HepG2 (cell line): Measurements from ENCODE around the gene EFEMP2. TPM values are rescaled to one million over a fixed set of nuclear protein-coding genes. Genes with fewer than 3 reads are reported as not detected.
A peak's percentile ranks its signal among the peaks of the same experiment; 100 is the strongest.

Experiments
- FOSL1 ChIP-seq: sonication (generic); formaldehyde crosslinking; IDR thresholded peaks from 2 replicates; pipeline ENCODE4 v1.9.0; 2021; ENCODE audit warnings: missing genetic modification reagents, borderline replicate concordance
- HNF1A ChIP-seq, 2 experiments: sonication (generic) in 1 of 2; formaldehyde crosslinking in 1 of 2; IDR thresholded peaks; 2 replicates each; pipeline versions ENCODE4 v1.4.0 to v1.6.1; 2016 to 2020; ENCODE audit warnings: borderline replicate concordance in 1 of 2, low read depth in 1 of 2, mild to moderate bottlenecking in 1 of 2, missing genetic modification reagents in 1 of 2
- POLR2G ChIP-seq: fragments of 200-400 bp; formaldehyde crosslinking; IDR thresholded peaks from 2 replicates; pipeline ENCODE4 v1.6.1; 2018; ENCODE audit warnings: mild to moderate bottlenecking, low read depth, low read length, moderate library complexity
- RAD51 ChIP-seq: fragments of 450-650 bp; IDR thresholded peaks from 2 replicates; pipeline ENCODE4 v1.6.1; 2016; ENCODE audit warnings: borderline replicate concordance
- TERF1 ChIP-seq: sonication (generic); formaldehyde crosslinking; IDR thresholded peaks from 2 replicates; pipeline ENCODE4 v1.8.0; 2022; ENCODE audit warnings: mild to moderate bottlenecking, missing genetic modification reagents, moderate library complexity
- ZMAT5 ChIP-seq: sonication (generic); formaldehyde crosslinking; IDR thresholded peaks from 2 replicates; pipeline ENCODE4 v1.5.0; 2020; ENCODE audit warnings: mild to moderate bottlenecking, low read depth, missing genetic modification reagents, borderline replicate concordance
- ZNF12 ChIP-seq: sonication (generic); formaldehyde crosslinking; IDR thresholded peaks from 2 replicates; pipeline ENCODE4 v1.5.0; 2020; ENCODE audit warnings: missing genetic modification reagents
- ZNF446 ChIP-seq: sonication (generic); formaldehyde crosslinking; IDR thresholded peaks from 2 replicates; pipeline ENCODE4 v1.5.0; 2020; ENCODE audit warnings: mild to moderate bottlenecking, missing genetic modification reagents
- ZNF646 ChIP-seq: sonication (generic); formaldehyde crosslinking; IDR thresholded peaks from 2 replicates; pipeline ENCODE4 v1.9.0; 2021; ENCODE audit warnings: mild to moderate bottlenecking, missing genetic modification reagents
- ZNF792 ChIP-seq: IDR thresholded peaks from 2 replicates; pipeline ENCODE4 v1.6.1; 2016
- ZNF891 ChIP-seq: sonication (generic); formaldehyde crosslinking; IDR thresholded peaks from 2 replicates; pipeline ENCODE4 v1.5.0; 2020; ENCODE audit warnings: mild to moderate bottlenecking, missing genetic modification reagents
- polyA plus RNA-seq, 8 experiments: library from polyadenylated mRNA; depleted of rRNA in 3 of 8; stranded (reverse) in 7 of 8; unstranded in 1 of 8; fragments of >200 nt; fragmentation: Illumina TruSeq in 4 of 8; extraction: Trizol in 4 of 8; gene quantifications; 2 replicates each; pipeline versions ENCODE4 v1.2.1 to v1.2.3, GENCODE V29; 2011 to 2016; ENCODE audit warnings: low read depth in 4 of 8, missing spikeins in 1 of 8, mixed read lengths in 1 of 8; ENCODE audit not compliant: insufficient read depth in 1 of 8
- total RNA-seq, 5 experiments: library from RNA; depleted of rRNA; stranded (reverse); fragments of >200 nt; fragmentation: Illumina TruSeq; extraction: Trizol; gene quantifications; 2 replicates each; pipeline ENCODE4 v1.2.3, GENCODE V29; 2016; ENCODE audit warnings: low read depth in 1 of 5

EFEMP2 gene
- total and polyA plus RNA-seq, 2 of the 13 experiments (the other 11 are each of a cell fraction or from before 2014, with no cell fraction given) = 7.4 to 29.7 TPM

- TF ChIP-seq TERF1 (CRISPR knock-in tag) (no peak), ZNF12 (CRISPR knock-in tag) (no peak), RAD51 (peak; percentile 53; the same call in 1 of the 2 replicates), ZMAT5 (CRISPR knock-in tag) (no peak), ZNF646 (CRISPR knock-in tag) (no peak), ZNF891 (CRISPR knock-in tag) (peak; percentile 95), ZNF792 (CRISPR knock-in tag) (no peak), HNF1A (IDR thresholded peaks at IDR 0.05; ENCODE audit: low read depth) (no peak), HNF1A (CRISPR knock-in tag; IDR thresholded peaks at IDR 0.05; ENCODE audit: borderline replicate concordance) (peak; percentile 14; the same call in 1 of the 2 replicates), POLR2G (peak; percentile 66; the same call in 1 of the 2 replicates), FOSL1 (CRISPR knock-in tag) (no peak), ZNF446 (CRISPR knock-in tag) (no peak)
Measured at GRCh38 chr11:65873318-65874156, 937 bp upstream of the EFEMP2 start (continued).
